ENCODE measurements around the gene MPG. TPM values are rescaled to one million over a fixed set of nuclear protein-coding genes. Genes with fewer than 3 reads are reported as not detected.

The MPG gene
- total and polyA plus RNA-seq, 4 donors, result 25.4 to 84.1 (median 37.5) TPM

DNA sequence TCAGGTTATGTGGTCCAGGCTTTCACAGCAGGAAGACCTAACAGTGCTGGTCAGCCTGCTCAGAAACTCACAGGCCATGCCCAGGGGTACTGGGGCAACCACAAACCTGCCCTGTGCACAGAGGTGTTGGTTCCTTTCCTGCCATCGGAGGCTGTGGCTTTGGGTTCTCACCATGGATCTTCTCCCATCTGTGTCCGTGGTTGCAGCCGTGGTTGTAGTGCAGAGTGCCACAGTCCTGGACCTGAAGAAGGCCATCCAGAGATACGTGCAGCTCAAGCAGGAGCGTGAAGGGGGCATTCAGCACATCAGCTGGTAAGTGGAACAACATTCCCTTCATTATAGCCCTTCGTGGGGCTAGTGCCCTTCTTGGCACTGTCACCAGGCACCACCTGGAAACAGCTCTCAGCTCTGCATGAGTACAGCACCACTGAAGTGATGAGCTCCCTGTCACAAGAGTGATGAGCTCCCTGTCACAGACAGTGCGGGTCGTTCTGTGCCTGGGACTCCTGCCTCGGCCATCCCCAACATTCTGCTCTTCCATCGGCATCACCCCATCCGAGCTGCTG, 22.4 kb upstream of the MPG start:
- Histone ChIP-seq H3K36me3 (ENCODE audit: control insufficient read depth in 4 of 4, insufficient read depth in 3 of 4, low read depth in 1 of 4, low read length in 3 of 4) (peaks cover 5 to 34% (median 9%) of the 10 kb centered on the region in 4 donors), H3K9ac (ENCODE audit: low read depth in 1 of 2, low read length in 2 of 2) (no peak overlapping the region), H3K9me3 (ENCODE audit: control insufficient read depth in 4 of 4, low read length in 3 of 4) (no peaks in the 10 kb centered on the region), H3K4me1 (ENCODE audit: control insufficient read depth in 4 of 4, insufficient read depth in 4 of 4, low read length in 3 of 4) (peaks cover 0 to 14% (median 7%) of the 10 kb centered on the region in 4 donors), H3K27me3 (ENCODE audit: control insufficient read depth in 4 of 4, insufficient read depth in 4 of 4, low read length in 3 of 4) (no peaks in the 10 kb centered on the region), H3K4me3 (ENCODE audit: low read depth in 1 of 3, low read length in 3 of 3) (no peak overlapping the region), H3K27ac (ENCODE audit: low read depth in 1 of 2, low read length in 2 of 2) (no peak overlapping the region)
- TF ChIP-seq, protein P1, sequence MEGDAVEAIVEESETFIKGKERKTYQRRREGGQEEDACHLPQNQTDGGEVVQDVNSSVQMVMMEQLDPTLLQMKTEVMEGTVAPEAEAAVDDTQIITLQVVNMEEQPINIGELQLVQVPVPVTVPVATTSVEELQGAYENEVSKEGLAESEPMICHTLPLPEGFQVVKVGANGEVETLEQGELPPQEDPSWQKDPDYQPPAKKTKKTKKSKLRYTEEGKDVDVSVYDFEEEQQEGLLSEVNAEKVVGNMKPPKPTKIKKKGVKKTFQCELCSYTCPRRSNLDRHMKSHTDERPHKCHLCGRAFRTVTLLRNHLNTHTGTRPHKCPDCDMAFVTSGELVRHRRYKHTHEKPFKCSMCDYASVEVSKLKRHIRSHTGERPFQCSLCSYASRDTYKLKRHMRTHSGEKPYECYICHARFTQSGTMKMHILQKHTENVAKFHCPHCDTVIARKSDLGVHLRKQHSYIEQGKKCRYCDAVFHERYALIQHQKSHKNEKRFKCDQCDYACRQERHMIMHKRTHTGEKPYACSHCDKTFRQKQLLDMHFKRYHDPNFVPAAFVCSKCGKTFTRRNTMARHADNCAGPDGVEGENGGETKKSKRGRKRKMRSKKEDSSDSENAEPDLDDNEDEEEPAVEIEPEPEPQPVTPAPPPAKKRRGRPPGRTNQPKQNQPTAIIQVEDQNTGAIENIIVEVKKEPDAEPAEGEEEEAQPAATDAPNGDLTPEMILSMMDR (IDR thresholded peaks at IDR 0.05; ENCODE audit: low read depth, low read length, missing input control), result no peak
- no peak for TF ChIP-seq TAF1 (conservative IDR thresholded peaks at IDR 0.05)
- TF ChIP-seq MAX (IDR thresholded peaks at IDR 0.05), result no peak
- no peak for TF ChIP-seq RXRA (IDR thresholded peaks at IDR 0.05)
- DNase-seq (ENCODE audit: low spot score), result no peak
- WGBS, result 93% methylated on average over 11 of the region's 11 CpGs

DNA sequence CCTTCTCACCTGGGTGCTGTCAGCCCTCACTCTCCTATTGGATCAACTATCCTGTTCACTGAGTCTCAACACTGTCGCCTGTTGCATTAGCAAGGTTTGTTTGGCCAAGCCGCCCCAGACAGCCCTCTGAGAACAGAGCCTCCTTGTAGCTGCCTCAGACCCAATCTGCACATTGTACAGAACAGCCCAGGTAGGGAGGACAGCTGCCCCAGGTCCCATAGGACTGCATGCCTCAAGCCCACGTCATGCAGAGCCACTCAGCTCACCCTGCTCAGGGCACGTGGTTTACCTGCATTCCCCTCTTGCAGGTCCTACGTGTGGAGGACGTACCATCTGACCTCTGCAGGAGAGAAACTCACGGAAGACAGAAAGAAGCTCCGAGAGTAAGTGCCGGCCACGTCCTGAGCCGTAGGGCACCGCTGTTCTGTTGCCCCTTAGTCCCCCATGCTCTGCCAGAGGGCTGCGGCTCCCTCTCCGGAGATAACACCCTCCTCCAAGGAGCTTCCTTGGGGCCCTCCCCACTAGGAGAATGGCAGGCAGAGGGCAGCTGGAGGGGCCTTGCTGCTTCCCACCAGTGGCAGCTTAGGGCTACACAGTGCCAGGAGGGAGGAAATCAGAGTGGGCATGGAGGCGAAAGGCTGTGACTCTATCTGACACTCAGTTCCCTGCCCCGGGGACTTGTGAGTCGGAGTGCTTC, 21.6 kb upstream of the MPG start:
- WGBS, result 95% methylated on average over 17 of the region's 17 CpGs
- H3K9me3 ChIP-seq (ENCODE audit: control insufficient read depth in 4 of 4, low read length in 3 of 4), result no peaks in the 10 kb centered on the region
- H3K4me1 ChIP-seq (ENCODE audit: control insufficient read depth in 4 of 4, insufficient read depth in 4 of 4, low read length in 3 of 4), result peaks cover 0 to 14% (median 7%) of the 10 kb centered on the region in 4 donors
- peaks cover 4 to 36% (median 9%) of the 10 kb centered on the region in 4 donors for H3K36me3 ChIP-seq (ENCODE audit: control insufficient read depth in 4 of 4, insufficient read depth in 3 of 4, low read depth in 1 of 4, low read length in 3 of 4)
- H3K9ac ChIP-seq (ENCODE audit: low read depth in 1 of 2, low read length in 2 of 2), result no peak overlapping the region
- no peak for DNase-seq (ENCODE audit: low spot score)
- H3K27me3 ChIP-seq (ENCODE audit: control insufficient read depth in 4 of 4, insufficient read depth in 4 of 4, low read length in 3 of 4), result no peaks in the 10 kb centered on the region
- no peak overlapping the region for H3K4me3 ChIP-seq (ENCODE audit: low read depth in 1 of 3, low read length in 3 of 3)
- no peak overlapping the region for H3K27ac ChIP-seq (ENCODE audit: low read depth in 1 of 2, low read length in 2 of 2)
- TF ChIP-seq, protein P1 (IDR thresholded peaks at IDR 0.05; ENCODE audit: low read depth, low read length, missing input control), result no peak
- TF ChIP-seq MAX (IDR thresholded peaks at IDR 0.05), result no peak
- TF ChIP-seq, protein P2, sequence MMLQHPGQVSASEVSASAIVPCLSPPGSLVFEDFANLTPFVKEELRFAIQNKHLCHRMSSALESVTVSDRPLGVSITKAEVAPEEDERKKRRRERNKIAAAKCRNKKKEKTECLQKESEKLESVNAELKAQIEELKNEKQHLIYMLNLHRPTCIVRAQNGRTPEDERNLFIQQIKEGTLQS (IDR thresholded peaks at IDR 0.05), result no peak
- no peak for TF ChIP-seq ZBTB33 (IDR thresholded peaks at IDR 0.05)
- no peak for TF ChIP-seq FOXA2 (IDR thresholded peaks at IDR 0.05)

All from liver (tissue), 9 donors.